SU-DHL-6 (cell line): Measurements from ENCODE around the gene USF2.

Source experiments
- CTCF ChIP-seq: fragments of 200-600 bp; sonication (generic); IDR thresholded peaks from one replicate; pipeline ENCODE4 v1.5.1; 2017; ENCODE audit warnings: antibody characterized with exemption, mild to moderate bottlenecking, low read length, moderate library complexity; ENCODE audit not compliant: insufficient read depth, poor library complexity, severe bottlenecking
- EZH2phosphoT487 ChIP-seq: fragments of 200-600 bp; sonication (generic), shearing (Covaris generic); conservative IDR thresholded peaks from 2 replicates; pipeline ENCODE4 v1.6.1; 2018; ENCODE audit warnings: mild to moderate bottlenecking, antibody characterized with exemption, low read length, moderate library complexity, mixed read lengths

GRCh38 chr19:35269438-35270117 is 816 bp downstream of the USF2 start:
- peak; percentile 57 for TF ChIP-seq CTCF
- TF ChIP-seq EZH2phosphoT487, result no peak
